Hepatic stellate cell (primary cell): ENCODE data around the gene ARHGEF6.

Experiments
- DNase-seq: peaks from one replicate; pipeline ENCODE4 v3.0.0; 2011; ENCODE audit warnings: low spot score

ARHGEF6 gene

DNA sequence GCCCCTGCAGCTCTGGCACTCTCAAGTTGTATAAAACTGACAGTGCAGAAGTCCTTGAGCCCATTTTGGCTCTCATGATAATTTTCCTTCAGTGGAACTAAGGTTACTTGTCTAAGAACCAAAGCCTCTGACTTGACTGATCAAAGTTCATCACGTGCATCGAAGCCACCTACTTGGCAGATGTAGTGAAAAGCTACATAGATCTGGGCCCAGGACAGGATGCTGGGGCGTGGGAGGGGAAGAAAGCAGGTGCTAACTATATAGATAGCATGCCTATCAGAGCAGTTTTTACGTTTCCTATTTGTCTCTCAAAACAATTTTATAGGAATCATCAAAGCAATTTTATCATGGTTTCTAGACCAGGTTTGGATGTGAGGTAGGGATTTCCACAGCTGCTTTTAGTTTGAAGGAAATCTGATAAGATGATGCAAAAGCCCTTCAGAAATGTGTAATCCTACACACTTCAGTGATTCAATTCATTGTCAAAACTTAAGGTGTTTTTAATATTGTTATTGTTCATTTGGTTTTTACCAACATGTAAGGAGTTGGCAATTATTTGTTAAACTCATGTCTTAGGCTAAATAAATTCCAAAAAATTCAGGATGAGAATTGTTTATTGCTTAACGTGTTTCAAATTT lies 134.0 kb downstream of the ARHGEF6 start:
- DNase-seq, result no peak

DNA sequence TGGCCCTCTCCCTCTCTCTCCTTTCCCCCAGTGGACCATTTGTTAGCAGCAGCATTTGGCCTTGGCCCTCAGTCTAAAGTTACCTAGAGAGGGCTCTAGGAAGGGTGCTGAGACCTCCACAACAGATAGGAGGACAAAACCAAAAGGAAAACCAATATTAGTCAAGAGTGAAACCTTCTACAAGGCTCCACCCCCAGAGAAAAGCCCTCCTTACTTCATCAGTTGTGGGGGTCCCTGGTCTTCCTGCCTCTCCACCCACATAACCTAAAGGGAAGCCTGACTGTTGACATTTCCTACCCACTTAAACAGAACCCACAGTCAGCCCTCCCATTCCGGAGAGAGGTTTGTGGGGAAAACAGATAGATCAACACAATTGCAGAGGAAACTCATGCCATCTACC lies 137.5 kb downstream of the ARHGEF6 start:
- DNase-seq, result no peak

DNA sequence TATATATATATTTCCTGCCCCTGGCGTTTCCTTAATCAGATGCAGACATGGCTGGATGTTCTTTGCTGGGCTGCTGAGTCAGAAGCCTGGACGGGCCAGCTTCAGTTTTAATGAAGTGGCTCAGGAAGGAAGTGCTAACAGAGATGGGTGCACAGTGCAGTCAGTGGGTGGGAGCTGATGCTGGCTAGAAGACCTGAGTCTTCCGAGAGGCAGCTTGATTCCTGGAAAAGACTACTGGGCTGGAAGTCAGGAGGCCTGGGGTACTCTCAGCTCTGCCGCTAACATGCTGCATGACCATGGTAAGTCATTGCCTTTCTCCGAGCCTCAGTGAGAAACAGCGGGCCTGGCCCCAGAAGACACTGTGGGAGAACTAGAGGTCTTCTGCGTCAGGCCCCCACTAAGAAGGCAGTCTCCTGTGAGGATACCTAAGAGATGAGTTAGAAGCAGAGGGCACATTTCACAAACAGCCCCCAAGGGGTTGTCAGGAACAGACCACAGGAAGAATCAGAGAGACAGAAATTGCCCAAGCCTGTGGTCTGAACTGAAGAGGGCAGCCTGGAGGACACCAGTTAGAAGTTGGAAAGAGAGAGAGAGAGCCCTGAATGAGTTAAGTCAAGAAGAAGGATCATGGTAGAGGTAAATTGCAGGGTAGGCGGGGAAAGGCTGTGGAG lies 141.1 kb downstream of the ARHGEF6 start:
- no peak for DNase-seq

DNA sequence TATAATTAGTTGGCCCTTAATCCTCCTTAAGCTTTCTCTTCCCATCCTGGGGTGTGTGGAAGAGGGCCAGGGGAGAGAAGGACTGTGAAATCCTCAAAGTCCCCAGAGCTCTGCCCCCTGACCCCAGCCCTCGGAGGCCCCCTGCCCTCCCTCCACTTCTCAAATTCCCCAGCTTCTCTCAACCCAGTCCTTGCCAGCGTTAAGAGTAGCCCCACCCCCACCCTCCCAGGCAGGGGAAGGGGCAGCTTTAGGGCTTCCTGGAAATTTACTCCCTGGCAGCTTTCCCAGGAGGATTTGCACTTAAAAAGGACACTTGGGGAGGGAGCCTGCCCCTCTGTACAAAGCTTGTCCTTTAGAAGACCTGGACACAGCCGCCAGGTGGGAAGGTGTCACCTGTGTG lies 144.6 kb downstream of the ARHGEF6 start:
- no peak for DNase-seq

DNA sequence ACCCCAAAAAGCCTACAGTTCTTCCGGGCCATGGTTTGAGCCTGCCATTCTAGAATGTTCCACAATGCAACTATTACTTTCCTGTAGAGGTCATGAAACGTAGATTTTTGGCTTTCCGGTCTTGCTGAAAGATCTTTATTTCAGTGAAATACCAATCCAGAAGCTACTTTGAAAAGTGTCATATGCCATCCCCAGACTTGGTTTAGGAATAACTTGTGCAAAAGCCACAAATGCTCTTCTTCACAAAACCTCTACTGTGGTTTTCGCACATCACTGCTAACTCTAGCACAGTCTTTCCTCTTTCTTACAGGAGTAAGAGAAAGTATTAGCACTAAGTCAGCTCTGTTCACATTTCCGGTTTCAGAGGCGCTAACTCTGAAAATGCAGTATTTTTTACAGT lies 145.5 kb downstream of the ARHGEF6 start:
- no peak for DNase-seq

DNA sequence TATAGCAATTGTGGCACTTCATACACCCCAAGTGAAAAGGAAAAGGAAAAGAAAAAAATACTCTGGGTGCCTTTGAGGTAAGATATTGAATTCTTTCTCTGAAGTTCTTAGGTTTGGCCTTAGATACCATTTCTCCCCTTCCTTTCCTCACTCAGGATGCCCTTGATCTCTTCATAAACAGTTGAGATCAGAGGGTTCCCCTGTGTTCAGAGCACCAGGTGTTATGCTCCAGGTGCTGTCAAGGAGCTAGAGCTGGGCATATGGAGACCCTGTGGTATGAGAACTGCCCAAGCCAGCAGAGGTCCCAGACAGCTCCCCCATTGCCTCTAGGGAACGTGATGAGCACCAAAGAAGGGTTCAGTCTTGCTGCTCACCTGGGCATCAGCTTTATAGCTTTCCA lies 149.9 kb downstream of the ARHGEF6 start:
- no peak for DNase-seq

DNA sequence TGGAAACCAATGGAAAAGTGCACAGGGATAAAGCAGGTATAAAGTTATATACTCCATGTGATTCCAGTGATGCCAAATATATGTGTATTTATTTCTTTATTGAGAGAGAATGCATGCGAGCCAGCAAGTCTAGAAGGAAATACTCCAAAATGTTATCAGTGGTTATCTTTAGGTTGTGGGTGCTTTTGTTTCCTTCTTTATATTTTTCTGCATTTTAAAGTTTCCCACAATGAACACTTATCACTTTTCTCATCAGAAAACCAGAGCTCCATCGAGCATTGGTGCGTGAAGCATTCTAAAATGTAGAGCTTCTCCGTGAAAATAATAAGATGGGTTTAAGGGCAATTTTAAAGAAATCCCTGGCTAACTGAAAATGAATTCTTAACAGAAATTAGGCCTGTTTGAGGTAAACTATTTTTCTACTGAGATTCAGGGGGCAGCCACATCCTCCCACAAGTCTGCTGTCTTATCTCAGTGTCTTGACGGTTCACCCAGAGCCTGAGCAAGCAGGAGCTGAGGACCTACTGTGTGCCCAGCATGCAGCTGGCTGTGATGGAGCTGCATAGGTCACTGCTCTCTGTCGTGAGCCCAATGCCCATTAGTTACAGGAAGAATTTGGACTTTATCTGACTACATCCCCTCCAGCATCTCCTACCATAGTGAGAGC lies 151.5 kb downstream of the ARHGEF6 start:
- no peak for DNase-seq

DNA sequence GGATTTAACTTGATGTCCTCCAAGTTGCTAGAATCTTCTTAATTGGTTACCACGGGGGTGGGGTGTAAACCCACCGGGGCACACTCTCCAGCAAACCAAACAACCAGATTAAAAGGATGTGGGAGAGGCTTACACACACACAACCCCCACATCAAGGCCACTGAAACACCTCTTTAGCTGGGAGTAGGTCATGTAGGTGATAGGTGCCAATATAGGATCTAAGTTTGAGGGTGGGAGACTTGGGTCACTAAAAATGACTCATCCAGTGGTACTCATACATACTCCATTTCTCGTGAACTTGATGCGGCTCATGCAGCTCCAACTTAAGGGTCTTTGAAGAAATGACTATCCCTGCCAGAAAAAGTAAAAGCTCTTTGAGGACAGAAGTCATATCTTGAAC lies 153.3 kb downstream of the ARHGEF6 start:
- no peak for DNase-seq

DNA sequence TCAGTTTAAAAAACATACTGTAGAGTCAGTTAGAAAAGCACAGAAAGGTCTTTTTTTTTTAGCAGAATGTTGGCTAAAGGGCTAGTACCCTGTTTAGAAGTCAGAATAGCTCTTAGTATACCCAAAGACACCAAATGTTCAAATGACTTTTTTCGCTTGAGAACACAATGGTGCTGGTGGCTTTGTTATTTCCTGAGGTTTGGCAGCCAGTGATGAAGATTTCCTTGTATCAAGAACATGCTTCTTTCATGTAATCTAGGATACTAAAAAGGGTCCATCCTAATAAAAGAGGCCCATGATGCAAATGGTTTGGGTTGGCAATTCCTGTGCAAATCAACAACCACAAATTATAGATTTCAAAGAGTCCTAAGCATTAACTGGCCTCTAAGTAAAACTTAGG lies 153.8 kb downstream of the ARHGEF6 start:
- no peak for DNase-seq

DNA sequence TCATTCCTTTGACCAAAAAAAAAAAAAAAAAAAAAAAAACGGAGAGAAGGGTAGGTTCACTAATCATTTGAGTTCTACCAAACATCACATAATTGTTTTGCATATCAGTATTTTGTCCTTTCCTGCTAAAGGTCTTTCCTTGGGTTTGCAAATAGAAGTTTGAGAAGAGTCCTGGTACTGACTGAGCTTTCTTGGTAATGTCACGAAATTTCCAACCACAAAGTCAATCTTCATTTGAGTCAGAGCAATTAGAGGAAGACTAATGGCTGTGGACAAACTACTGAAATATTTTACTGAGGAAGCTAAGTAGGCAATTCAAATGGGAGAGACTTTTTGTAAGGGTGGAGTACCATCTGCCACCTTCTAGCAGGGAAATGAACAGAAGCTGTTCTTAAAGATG lies 154.5 kb downstream of the ARHGEF6 start:
- DNase-seq, result no peak

DNA sequence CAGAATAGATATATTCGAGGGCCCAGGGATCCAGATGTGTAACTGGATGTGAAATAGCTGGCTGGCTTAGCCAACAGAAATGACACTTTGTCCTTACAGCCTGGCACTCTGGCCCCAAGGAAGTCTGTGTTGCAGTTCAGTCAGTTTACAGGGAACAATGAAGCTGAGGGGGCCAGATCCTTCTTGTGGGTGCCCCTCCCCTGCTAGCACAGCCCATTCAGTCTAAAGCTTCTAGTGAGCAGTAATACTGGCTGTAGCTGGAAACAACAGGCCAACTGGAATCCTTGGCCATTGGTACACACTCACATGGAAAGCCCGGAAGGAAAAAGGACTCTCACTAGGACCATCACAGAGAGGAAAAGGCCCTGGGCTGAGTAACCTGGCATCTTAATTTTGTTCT lies 155.5 kb downstream of the ARHGEF6 start:
- DNase-seq, result no peak

DNA sequence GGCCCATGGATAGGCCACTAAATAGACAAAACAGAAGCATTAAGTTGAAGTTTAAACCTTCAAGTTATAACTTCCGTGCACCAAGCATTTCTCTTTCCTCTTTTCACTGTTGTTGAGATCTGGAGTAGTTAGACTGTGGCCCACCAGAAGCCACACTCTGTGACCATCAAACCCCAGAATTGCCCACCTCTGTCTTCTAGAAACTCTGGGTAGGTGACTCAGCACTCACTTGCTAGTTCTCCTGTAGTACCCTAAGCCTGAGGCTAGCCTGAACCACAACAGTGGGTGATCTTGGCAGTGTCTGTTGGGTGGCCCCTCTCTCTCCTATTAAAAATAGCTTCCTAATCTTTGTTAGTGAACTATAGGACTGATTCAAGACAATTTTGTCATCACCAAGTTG lies 157.3 kb downstream of the ARHGEF6 start:
- no peak for DNase-seq

DNA sequence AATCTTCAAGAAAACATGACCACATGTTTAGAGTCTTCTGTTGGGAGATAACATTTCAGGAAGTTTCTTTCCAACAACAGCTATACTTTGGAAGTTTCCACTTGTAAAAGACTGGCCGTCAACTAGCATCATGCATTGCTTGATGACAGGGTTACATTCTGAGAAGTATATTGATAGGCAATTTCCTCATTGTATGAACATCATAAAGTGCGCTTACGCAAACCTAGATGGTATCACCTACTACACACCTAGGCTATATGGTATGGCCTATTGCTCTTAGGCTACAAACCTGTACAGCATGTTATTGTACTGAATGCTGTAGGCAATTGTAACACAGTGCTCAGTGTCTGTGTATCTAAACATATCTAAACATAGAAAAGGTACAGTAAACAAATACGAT lies 158.2 kb downstream of the ARHGEF6 start:
- DNase-seq, result no peak

DNA sequence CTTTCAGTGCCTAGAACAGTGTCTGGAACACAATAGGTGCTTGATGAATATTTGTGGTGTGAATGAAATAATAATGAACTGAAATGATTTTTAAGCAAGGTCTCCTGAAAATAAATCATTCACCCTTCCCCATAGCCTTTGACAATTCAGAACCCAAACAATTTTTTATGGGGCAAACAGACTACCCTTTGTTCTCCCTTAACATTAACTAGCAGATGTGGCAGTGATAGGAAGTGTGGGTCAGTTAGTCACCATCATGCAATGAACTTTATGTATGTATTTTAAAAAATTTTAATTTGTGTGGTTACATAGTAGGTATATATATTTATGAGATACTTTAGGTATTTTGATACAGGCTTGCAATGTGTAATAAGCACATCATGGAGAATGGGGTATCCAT lies 160.0 kb downstream of the ARHGEF6 start:
- DNase-seq, result no peak

DNA sequence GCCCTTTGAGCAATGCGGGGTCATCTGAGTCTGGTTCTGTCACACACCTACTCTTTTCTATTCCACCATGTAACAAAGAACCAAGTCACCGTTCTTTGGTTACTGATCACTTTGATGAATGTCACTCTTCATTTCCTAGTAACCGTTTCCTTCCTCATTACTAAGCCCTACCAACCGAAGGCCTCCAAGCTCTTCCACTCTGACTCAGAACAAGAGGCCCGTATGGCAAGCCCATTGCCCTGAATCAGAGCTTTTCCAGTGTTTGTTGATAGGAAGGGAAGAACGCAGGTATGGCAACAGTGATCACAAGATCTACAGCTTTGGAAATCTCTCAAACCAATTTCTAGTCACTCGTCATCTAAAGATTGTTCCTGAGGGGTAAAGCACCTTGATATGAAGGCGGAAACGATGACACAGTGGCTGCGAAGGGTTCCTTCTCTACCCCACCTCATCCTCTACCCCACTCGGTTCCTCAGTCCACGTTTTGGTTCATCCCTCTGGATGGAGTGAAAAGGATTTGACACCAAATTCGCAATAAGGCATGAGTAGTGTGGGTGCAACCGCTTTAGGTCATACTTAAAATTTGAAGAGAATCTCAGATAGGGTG lies 160.7 kb downstream of the ARHGEF6 start:
- DNase-seq, result no peak

DNA sequence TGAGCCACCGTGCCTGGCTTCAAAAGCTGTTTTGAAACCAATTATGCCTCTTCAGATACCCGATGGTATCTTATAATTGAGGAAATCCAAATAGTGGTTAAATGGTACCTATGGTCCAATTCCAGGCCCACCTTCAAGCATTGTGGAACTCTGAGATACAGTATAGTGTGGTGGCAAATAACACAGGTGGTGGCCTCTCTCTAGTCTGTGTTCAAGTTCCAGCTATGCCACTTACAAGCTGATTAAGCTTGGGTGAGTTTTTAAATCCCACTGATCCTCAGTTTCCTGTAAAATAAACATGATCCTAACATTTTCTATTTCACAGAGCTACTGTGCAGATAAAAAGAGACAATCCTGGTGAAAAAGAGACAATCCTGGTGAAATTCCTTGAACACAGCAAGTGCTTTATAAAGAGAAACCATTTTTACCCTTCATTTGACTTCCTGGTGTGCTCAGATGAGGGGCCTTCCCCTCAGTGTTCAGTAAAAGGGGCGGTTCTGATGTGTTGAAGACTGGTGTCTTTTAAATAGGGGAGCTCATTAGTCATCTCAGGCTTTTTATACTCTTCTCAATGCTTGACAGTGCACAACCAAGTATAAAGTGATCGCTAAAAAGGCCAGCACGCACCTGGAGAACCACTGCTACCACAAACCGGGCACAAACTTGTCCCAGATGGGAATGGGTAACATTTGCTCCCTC lies 163.6 kb downstream of the ARHGEF6 start:
- no peak for DNase-seq
